Measurements from ENCODE around the gene GPR146.
A peak's percentile ranks its signal among the peaks of the same experiment; 100 is the strongest.
"Not testable (repeated sequence)": the region's sequence is repeated elsewhere in the genome, so short reads cannot be mapped to it uniquely, and the experiment has no call there.

The GPR146 gene

GRCh38 chr7:1044189-1045068 is at the start of gene GPR146:
Gene GPR146, plus strand, starts transcription at chr7:1044546. Its CDS starts 12,970 bp downstream, at chr7:1057516.
- DNase-seq (ENCODE audit: low spot score) = peak; percentile 100

GRCh38 chr7:994592-995308 is 49.6 kb upstream of the GPR146 start:
- DNase-seq (ENCODE audit: low spot score) = no peak

- DNase-seq (ENCODE audit: low spot score) = no peak
These were observed 48.8 kb upstream of the GPR146 start for GRCh38 chr7:995571-995970.

- no peak for DNase-seq (ENCODE audit: low spot score)
These were observed 48.1 kb upstream of the GPR146 start for GRCh38 chr7:996079-996872.

- DNase-seq (ENCODE audit: low spot score) = no peak
These were observed 46.6 kb upstream of the GPR146 start for GRCh38 chr7:997404-998395.

- DNase-seq (ENCODE audit: low spot score) = no peak
These were observed 45.0 kb upstream of the GPR146 start for GRCh38 chr7:999149-999879.

- DNase-seq (ENCODE audit: low spot score) = no peak
These were observed 44.1 kb upstream of the GPR146 start for GRCh38 chr7:999941-1000935.

- not testable (repeated sequence) for DNase-seq (ENCODE audit: low spot score)
These were observed 43.1 kb upstream of the GPR146 start for GRCh38 chr7:1001069-1001770.

- DNase-seq (ENCODE audit: low spot score) = not testable (repeated sequence)
These were observed 42.3 kb upstream of the GPR146 start for GRCh38 chr7:1002026-1002425.

- DNase-seq (ENCODE audit: low spot score) = not testable (repeated sequence)
These were observed 41.9 kb upstream of the GPR146 start for GRCh38 chr7:1002445-1002844.

GRCh38 chr7:1004018-1004852 is 40.1 kb upstream of the GPR146 start:
- DNase-seq (ENCODE audit: low spot score) = no peak

- DNase-seq (ENCODE audit: low spot score) = no peak
These were observed 39.0 kb upstream of the GPR146 start for GRCh38 chr7:1005303-1005702.

- no peak for DNase-seq (ENCODE audit: low spot score)
These were observed 36.4 kb upstream of the GPR146 start for GRCh38 chr7:1007901-1008300.

GRCh38 chr7:1008733-1009363 is 35.5 kb upstream of the GPR146 start:
- DNase-seq (ENCODE audit: low spot score) = no peak

- no peak for DNase-seq (ENCODE audit: low spot score)
These were observed 34.6 kb upstream of the GPR146 start for GRCh38 chr7:1009747-1010146.

- DNase-seq (ENCODE audit: low spot score) = no peak
These were observed 34.1 kb upstream of the GPR146 start for GRCh38 chr7:1010226-1010625.
